SK-N-SH treated with all-trans-retinoic acid at 6 μM for 48 hours (cell line): Measurements from ENCODE around the gene MAPK8.
"Not testable (repeated sequence)": the region's sequence is repeated elsewhere in the genome, so short reads cannot be mapped to it uniquely, and the experiment has no call there.

Experiments
- ARNTL ChIP-seq: fragments of 450-650 bp; formaldehyde crosslinking; IDR thresholded peaks from 2 replicates; pipeline ENCODE4 v1.5.0; 2020; ENCODE audit warnings: low read depth, mild to moderate bottlenecking, moderate library complexity, borderline replicate concordance
- CREB5 ChIP-seq: fragments of 250-450 bp; sonication (Bioruptor Pico); IDR thresholded peaks from 2 replicates; pipeline ENCODE4 v1.5.1; 2020; ENCODE audit warnings: low read depth, mild to moderate bottlenecking, moderate library complexity
- CSRNP3 ChIP-seq: fragments of 250-450 bp; sonication (Bioruptor Pico); IDR thresholded peaks from 2 replicates; pipeline ENCODE4 v1.5.1; 2021; ENCODE audit warnings: mild to moderate bottlenecking, moderate library complexity
- ESRRG ChIP-seq: fragments of 250-450 bp; sonication (Bioruptor Pico); IDR thresholded peaks from 2 replicates; pipeline ENCODE4 v1.6.1; 2021; ENCODE audit warnings: mild to moderate bottlenecking
- OSR1 ChIP-seq: fragments of 250-450 bp; sonication (Bioruptor Pico); IDR thresholded peaks from 2 replicates; pipeline ENCODE4 v1.8.0; 2022; ENCODE audit warnings: moderate library complexity, mild to moderate bottlenecking, inconsistent platforms
- PATZ1 ChIP-seq: fragments of 250-450 bp; sonication (Bioruptor Pico); IDR thresholded peaks from 2 replicates; pipeline ENCODE4 v1.8.0; 2020; ENCODE audit warnings: mild to moderate bottlenecking, moderate library complexity, borderline replicate concordance
- POU6F1 ChIP-seq: fragments of 250-450 bp; sonication (Bioruptor Pico); IDR thresholded peaks from 2 replicates; pipeline ENCODE4 v1.8.0; 2021; ENCODE audit warnings: low read depth, mild to moderate bottlenecking, moderate library complexity, borderline replicate concordance
- TCF4 ChIP-seq: fragments of 250-450 bp; sonication (Bioruptor Pico); IDR thresholded peaks from 2 replicates; pipeline ENCODE4 v1.8.0; 2021; ENCODE audit warnings: mild to moderate bottlenecking, moderate library complexity, borderline replicate concordance
- TOX ChIP-seq: fragments of 250-450 bp; sonication (Bioruptor Pico); IDR thresholded peaks from 2 replicates; pipeline ENCODE4 v1.8.0; 2021; ENCODE audit warnings: mild to moderate bottlenecking, moderate library complexity, borderline replicate concordance
- TSHZ2 ChIP-seq: fragments of 250-450 bp; sonication (Bioruptor Pico); IDR thresholded peaks from 2 replicates; pipeline ENCODE4 v1.5.0; 2020; ENCODE audit warnings: mild to moderate bottlenecking, moderate library complexity
- ZC3H10 ChIP-seq: fragments of 250-450 bp; sonication (Bioruptor Pico); IDR thresholded peaks from 2 replicates; pipeline ENCODE4 v1.5.1; 2021; ENCODE audit warnings: mild to moderate bottlenecking, moderate library complexity
- ZFP3 ChIP-seq: fragments of 250-450 bp; sonication (Bioruptor Pico); IDR thresholded peaks from 2 replicates; pipeline ENCODE4 v1.5.0; 2020; ENCODE audit warnings: mild to moderate bottlenecking, moderate library complexity
- ZFP30 ChIP-seq: fragments of 450-650 bp; formaldehyde crosslinking; IDR thresholded peaks from 2 replicates; pipeline ENCODE4 v1.5.0; 2022; ENCODE audit warnings: mild to moderate bottlenecking, moderate library complexity
- ZNF70 ChIP-seq: fragments of 450-650 bp; formaldehyde crosslinking; IDR thresholded peaks from 2 replicates; pipeline ENCODE4 v1.5.0; 2020; ENCODE audit warnings: mild to moderate bottlenecking, moderate library complexity

GRCh38 chr10:48346248-48346647 is 39.8 kb downstream of the MAPK8 start:
- not testable (repeated sequence) for TF ChIP-seq TSHZ2; TOX (CRISPR knock-in tag); ZFP30 (CRISPR knock-in tag); ESRRG (CRISPR knock-in tag); ZFP3; PATZ1 (CRISPR knock-in tag); CREB5; ZC3H10 (CRISPR knock-in tag); POU6F1 (CRISPR knock-in tag); CSRNP3; TCF4; OSR1 (CRISPR knock-in tag); ZNF70 (CRISPR knock-in tag); ARNTL (CRISPR knock-in tag)
